Retinal pigment epithelial cell (primary cell): ENCODE measurements around the gene STK17B.

Experiments used
- DNase-seq: peaks from one replicate; pipeline ENCODE4 v3.0.0-alpha.2; 2010; ENCODE audit warnings: low read depth
- H3K4me3 ChIP-seq: 2 replicates; pipeline ENCODE4 v1.5.1; 2011; ENCODE audit warnings: mild to moderate bottlenecking, low read length, control low read depth, moderate library complexity
- CTCF ChIP-seq: conservative IDR thresholded peaks from 2 replicates; pipeline ENCODE4 v1.5.1; 2011; ENCODE audit warnings: low read depth, low read length, control low read depth, inconsistent platforms

The STK17B gene

DNA sequence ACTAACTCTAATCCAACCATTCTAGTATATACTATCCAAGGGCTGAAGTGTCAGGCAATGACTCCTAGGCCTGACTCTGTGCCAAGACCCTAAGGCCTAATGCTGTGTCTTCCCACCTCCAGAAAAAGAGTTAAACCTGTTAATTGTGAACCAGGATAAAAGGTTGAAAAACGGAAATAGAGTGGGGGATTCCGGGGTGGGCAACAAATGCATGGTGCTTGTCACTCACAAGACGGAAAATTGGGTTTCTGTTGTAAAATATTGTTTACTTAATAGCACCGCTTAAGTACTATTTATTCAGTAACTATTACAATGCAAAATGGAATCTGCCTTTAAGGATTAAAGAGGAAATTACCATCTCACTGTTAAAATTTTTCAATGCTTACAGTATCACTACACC lies 3.2 kb downstream of the STK17B start:
- TF ChIP-seq CTCF, result no peak
- no peak overlapping the region for H3K4me3 ChIP-seq
- no peak for DNase-seq

- no peak overlapping the region for H3K4me3 ChIP-seq
- DNase-seq, result no peak
Measured at GRCh38 chr2:196167666-196168065, 3.7 kb downstream of the STK17B start.

DNA sequence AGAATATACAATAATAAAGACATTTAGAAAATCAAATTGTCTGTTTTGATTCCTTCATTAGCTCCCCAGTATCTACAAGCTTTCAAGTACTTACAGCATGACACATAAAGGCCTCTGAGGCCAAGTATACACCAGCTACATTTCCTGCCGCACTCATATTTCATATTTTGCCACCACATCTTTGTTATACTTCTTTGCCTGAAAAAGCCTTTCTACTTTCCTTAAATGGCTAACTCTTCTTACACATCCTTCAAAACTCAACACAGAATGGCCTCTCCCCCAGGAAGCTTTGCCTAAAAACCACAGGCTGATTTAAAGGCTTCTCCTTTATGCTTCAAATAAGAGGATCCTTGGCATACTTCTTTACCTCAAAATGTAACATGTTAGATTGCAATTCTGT lies 4.5 kb downstream of the STK17B start:
- no peak overlapping the region for H3K4me3 ChIP-seq
- no peak for TF ChIP-seq CTCF
- no peak for DNase-seq

More at GRCh38 chr2:196167666-196168065, 3.7 kb downstream of the STK17B start:
- TF ChIP-seq CTCF, result no peak

- no peak for TF ChIP-seq CTCF
- H3K4me3 ChIP-seq, result no peak overlapping the region
- no peak for DNase-seq
Measured at GRCh38 chr2:196165016-196165415, 6.4 kb downstream of the STK17B start.

DNA sequence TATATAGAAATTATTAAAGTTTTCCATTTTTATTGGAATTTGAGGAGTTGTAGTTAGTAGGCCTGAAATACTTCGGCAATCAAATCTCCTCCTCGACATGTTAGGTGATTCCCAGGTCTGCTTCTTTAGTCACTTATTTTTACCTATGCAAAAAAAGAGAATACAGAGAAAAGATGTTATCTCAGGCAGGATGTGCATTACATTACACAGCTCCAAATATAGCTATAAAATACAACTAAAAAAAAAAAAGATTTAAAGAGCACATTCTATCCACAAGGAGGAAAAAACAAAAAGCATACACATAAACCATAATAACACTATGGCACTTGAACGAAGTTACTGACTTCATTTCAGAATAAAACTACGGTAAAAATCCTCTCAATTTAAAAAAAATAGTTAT lies 8.1 kb downstream of the STK17B start:
- TF ChIP-seq CTCF, result no peak
- DNase-seq, result no peak
- no peak overlapping the region for H3K4me3 ChIP-seq

GRCh38 chr2:196162586-196163175 lies 8.7 kb downstream of the STK17B start:
- no peak for DNase-seq
- no peak for TF ChIP-seq CTCF
- H3K4me3 ChIP-seq, result no peak overlapping the region

DNA sequence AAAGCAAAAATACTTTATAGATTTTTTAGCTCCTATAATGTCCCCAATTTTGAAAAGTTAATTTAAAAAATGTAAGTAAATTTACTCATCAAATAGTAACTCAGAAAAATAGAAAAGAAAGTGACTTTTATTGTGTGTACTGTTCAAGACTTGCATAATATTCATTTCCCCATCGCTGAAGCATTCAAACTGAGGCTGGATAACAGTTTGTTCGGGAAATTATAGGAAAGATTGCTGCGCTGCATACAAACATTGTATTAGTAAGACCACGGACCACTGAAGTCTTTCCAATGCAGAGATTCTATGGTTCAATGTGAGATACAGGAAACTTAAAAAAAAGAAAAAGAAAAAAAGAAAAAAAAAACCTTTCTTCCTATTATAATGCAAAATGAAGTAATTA lies 10.4 kb downstream of the STK17B start:
- H3K4me3 ChIP-seq, result no peak overlapping the region
- TF ChIP-seq CTCF, result no peak
- no peak for DNase-seq
